DMS 273 (cell line): Measurements from ENCODE around the gene MUC5B.

Source experiments
- DNase-seq: peaks from one replicate; lab custom pipeline; 2025; ENCODE audit not compliant: unreplicated experiment; lab: John Stamatoyannopoulos, UW

Gene MUC5B

DNA sequence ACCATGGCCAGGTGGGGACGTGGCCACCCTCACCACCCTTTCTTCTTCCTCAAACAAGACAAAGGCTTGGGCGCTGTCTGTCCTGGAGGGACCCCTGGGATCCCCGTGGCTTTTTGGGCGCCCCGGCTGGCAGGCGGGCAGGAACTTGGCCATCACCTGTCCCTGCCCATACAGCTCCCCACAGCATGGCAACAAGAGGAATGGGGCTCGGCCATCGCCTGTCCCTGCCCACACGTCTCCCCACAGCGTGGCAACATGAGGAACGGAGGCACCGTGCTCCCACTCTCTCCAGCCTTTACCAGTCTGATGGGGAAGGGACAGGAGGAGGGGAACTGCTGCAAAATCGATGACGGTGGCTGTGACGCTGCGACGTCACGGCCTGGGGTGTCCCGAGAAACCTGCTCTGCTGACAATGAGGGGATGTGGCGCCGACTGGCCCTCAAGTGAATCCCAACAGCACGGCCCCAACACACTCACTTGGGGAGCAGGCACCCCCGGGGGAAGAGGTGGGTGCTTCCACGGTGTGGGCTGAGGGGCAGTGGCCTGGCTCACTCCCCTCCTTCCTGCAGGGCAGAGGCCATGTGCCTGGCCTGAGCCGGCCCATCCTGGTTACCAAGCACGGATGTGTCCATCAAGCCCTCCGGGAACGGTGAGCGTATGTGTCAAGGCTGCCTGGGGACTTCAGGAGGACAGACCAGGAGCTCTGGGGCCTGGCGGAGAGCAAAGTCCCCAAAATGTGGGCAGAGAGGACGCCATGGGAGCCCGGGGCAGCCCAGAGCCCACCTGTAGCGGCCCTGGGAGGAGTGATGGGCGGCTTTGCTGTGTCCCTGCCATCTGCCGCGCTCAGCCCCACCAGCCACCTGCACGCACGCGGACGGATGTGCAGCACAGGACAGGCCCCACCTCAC is 56.2 kb downstream of the MUC5B start:
- DNase-seq, result no peak

DNA sequence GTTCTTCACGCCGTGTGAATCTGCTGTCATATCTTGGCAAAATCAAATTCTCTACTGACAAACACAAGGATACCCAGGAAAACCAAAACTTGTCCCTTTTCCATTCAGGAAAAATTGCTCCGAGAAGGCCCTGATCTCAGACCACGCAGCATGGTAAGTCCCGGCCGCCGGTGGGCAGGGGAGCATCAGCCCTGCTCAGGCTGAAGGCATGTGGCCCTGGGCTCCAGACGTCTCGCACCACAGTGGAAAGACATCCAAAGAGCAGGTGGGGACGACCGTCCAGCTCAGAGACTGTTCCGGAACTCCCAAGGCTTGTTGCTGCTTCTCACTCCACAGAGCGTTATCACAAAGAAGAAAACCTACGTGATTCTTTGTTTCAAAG is 56.8 kb downstream of the MUC5B start:
- DNase-seq, result no peak

GRCh38 chr11:1280116-1281035 is 57.5 kb downstream of the MUC5B start:
- no peak for DNase-seq

- DNase-seq, result no peak
These were observed 58.6 kb downstream of the MUC5B start for GRCh38 chr11:1281326-1281973.

- DNase-seq, result no peak
These were observed 59.1 kb downstream of the MUC5B start for GRCh38 chr11:1281974-1282365.

GRCh38 chr11:1283091-1283511 is 60.2 kb downstream of the MUC5B start:
- DNase-seq, result no peak

DNA sequence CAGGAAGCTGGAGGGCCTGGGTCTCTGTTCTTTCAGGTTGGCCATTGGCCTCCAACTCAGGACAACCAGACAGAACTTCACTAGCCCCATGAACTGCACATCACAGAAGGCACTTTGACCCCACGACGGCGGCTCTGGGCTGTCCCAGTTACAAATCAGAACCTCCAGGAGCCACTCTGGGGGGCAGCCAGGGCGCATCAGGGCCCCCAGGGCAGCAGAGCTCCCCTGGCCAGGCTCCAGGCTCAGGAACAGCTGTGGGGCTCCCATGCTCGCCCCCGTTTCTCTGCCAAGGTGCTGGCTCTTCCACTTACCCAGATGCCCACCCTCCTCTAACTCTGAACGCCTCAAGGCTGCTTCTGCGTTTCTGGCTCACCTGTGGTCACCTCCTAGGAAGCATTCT is 61.0 kb downstream of the MUC5B start:
- DNase-seq, result no peak

GRCh38 chr11:1285316-1285744 is 62.5 kb downstream of the MUC5B start:
- no peak for DNase-seq

DNA sequence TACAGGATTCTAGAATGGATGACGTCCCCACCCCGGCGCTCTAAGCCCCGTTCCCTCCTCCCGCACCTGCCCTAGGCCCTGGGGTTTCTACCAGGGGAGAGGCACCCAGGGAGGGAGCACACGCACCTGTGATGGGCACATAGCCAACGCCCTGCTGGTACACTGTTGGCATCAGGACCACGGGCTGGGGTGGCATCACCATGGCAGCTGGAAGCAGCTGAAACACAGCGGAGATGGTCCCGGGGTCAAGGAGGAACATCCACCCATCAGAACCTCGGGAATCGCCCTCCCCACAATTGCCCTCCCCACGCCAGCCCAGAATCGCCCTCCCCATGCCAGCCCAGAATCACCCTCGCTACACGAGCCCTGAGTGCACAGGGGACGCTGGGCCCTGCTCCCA is 63.0 kb downstream of the MUC5B start:
- no peak for DNase-seq

- DNase-seq, result no peak
These were observed 65.1 kb downstream of the MUC5B start for GRCh38 chr11:1287928-1288327.

DNA sequence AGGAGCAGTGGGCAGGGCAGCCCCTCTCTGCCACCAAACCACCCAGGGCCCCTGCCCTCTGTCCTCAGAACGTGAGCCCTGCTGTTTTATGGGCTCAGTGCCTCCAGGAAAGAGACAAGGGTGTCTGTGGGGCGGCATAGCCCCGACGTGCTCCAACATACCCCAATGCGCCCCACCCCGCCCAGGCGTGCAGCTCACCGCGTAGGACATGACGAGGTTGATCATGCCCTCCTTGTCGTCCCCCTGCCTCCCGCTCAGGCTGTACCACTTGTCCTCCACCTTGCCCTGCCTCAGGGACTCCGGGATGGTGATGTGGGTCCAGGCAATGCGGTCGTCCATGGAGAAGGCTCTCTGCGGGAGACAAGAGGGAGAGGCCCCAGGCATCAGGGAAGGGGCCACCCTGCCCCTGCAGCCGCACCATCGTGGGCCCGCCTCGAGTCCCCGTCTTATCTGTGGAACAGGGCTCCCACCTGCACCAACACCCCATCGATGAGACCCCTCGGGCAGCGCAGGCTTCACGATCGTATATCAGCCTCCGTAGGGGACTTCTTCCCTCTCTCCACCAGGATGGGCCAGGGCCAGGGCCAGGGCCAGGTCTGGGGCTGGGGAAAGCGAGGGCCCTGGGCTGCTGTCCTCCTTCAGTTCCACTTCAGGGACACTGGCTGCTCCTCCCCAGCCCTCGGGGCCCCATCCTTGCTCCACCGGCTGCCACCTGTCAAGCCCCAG is 65.7 kb downstream of the MUC5B start:
- DNase-seq, result no peak

DNA sequence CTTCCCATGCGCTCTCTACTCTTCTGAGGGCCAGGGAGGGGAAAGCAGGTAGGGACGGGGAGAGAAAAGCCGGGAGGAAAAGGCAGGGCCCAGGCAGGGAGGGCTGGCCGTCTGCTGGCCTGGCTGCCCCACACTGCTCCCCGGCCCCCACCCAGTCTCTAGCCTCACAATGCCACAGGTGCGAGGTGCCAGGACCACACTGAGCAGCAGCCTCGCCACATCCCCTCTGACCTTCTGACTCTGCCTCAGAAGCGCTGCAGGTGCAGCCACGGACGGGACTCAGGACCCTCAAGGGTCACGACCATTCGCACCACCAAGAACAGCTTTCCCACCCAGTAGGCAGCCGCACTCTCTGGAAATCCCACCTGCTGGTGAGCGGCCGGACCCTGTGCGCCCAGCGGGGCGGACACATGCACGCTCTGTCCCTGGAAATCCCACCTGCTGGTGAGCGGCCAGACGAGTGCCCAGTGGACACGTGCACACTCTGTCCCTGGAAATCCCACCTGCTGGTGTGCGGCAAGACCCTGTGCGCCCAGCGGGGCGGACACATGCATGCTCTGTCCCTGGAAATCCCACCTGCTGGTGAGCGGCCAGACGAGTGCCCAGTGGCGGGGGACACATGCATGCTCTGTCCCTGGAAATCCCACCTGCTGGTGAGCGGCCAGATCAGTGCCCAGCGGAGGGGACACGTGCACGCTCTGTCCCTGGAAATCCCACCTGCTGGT is 66.5 kb downstream of the MUC5B start:
- no peak for DNase-seq

DNA sequence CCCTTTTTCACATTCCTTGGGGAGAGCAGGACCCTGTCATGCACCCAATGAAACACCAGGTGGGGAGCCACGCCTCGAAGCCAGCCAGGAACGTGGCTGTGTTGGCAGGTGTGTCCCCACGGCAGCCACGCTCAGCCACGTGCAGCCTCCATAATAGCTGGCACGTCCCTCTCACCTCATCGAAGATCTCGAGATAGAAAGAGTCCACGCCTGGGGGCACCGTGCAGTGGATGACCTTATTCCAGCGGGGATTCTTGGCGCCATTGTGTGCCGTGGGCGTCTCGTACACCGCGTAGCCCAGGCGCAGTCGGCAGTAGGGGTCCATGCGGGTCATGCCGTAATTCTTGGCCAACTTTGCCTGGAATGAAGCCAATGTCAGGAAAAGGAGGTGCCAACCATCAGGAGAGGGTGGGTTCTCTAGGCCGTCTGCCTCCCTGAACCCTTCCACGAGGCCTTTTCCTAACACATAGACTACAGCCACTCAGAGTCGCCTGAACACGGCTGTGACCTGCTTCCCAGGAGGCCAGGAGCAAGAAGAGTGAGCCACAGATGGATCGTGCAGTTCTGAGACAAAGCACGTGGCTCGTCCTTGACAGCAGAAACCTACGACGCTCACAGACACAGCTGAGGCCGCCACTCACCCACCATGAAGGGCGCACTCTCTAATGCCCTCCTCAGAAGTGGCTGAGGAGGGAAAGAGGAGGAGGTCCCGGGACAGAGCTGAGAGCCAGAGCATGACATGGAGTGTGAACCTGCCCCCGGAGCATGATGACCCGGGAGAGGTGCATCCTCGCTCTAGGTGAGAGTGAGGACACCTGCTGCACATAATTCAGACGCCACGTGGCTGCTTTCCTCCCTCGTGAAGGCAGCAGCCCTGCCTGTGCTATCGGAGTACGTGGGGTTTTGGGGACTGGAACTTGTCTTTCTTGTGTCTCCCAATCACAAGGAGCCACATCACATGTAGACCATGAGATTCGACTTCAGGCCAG is 67.5 kb downstream of the MUC5B start:
- no peak for DNase-seq

- no peak for DNase-seq
These were observed 68.6 kb downstream of the MUC5B start for GRCh38 chr11:1291295-1292017.

GRCh38 chr11:1292018-1292643 is 69.3 kb downstream of the MUC5B start:
- DNase-seq, result no peak

GRCh38 chr11:1292644-1293618 is 70.1 kb downstream of the MUC5B start:
- DNase-seq, result no peak

DNA sequence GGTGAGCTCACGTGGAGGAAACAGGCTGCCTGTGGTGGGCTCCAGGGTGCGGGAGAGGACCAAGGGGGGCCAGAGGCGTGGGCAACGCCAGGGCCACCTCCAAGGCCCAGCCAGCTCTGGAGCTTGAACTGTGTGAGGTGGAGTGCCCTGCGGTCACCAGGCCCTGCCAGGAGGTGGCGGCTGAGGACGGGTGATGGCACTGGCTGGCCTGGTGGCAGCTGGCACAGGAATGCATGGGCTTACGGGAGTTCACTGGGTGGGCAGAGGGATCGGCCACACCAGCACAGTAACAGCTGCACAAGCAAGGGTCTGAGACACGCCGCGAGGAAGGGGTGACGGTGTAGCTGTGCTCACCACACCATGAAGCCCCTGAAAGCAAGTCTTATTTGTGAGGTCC is 70.8 kb downstream of the MUC5B start:
- peak; percentile 7 for DNase-seq
